GM12872 (cell line): ENCODE results near the gene SLC22A4.

Experiments used
- TF ChIP-seq, protein P1 (sequence below): IDR thresholded peaks from 3 replicates; pipeline ENCODE4 v1.5.1; 2011; ENCODE audit warnings: low read depth, mild to moderate bottlenecking, low read length, moderate library complexity; ENCODE audit not compliant: insufficient read depth

SLC22A4 gene

DNA sequence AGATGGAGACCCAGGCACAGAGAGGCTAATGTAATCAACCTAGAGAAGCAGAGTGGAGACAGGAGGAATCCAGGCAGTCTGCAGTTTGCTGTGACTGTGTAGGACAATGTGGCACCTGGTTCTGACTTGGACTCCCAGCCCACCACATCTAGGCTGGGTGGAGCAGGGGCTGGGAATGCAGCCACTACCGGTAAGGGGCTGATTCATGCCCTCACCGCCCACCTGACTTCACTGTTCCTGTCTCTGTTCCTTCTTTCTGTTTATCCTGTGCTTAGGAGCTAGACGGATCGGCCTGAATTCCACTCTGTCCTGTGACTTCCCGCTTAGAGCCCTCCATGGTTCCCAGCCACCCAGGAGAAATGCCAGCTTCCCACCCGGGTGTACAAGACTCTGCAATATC is 34.1 kb upstream of the SLC22A4 start:
- TF ChIP-seq, protein P1, sequence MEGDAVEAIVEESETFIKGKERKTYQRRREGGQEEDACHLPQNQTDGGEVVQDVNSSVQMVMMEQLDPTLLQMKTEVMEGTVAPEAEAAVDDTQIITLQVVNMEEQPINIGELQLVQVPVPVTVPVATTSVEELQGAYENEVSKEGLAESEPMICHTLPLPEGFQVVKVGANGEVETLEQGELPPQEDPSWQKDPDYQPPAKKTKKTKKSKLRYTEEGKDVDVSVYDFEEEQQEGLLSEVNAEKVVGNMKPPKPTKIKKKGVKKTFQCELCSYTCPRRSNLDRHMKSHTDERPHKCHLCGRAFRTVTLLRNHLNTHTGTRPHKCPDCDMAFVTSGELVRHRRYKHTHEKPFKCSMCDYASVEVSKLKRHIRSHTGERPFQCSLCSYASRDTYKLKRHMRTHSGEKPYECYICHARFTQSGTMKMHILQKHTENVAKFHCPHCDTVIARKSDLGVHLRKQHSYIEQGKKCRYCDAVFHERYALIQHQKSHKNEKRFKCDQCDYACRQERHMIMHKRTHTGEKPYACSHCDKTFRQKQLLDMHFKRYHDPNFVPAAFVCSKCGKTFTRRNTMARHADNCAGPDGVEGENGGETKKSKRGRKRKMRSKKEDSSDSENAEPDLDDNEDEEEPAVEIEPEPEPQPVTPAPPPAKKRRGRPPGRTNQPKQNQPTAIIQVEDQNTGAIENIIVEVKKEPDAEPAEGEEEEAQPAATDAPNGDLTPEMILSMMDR: no peak

DNA sequence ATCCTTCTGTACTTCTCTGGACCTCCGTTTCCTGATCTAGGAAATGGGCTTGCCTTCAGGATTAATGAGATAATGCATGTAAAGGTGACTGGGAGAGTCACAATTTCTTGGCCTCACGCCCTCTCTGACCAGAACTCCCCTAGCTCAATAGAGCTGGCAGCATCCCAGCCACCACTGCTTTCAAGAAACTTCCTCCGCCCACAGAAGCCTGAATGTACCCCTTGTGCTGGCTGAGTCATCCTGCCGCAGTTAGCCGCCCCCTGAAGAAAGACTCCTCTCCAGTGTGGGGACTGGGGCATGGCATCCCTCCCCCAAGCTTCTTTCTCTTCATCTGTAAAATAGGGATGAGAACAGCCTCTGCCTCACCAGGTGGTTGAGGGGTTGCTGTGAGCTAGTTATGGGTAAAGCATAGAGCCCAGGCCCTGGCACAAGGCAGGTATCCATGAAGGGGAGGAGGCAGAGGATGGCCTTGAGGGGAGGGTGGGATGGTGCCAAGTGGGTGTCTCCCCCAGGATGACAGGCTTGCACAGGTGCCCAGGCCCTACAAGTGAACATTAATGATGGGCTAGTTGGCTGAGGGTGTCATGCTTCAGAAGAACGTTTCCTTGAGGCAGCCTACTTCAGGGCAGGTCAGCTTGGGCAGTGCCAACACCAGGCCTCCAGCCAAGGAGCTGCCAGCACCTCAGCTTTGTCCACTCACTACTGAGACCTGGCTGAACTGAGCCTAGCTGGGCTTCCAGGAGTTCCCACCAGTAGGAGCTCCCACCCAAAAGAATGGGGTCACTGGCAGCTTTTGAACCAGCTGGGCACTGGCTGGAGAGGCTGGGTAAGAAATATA is 33.3 kb upstream of the SLC22A4 start:
- TF ChIP-seq, protein P1: no peak

DNA sequence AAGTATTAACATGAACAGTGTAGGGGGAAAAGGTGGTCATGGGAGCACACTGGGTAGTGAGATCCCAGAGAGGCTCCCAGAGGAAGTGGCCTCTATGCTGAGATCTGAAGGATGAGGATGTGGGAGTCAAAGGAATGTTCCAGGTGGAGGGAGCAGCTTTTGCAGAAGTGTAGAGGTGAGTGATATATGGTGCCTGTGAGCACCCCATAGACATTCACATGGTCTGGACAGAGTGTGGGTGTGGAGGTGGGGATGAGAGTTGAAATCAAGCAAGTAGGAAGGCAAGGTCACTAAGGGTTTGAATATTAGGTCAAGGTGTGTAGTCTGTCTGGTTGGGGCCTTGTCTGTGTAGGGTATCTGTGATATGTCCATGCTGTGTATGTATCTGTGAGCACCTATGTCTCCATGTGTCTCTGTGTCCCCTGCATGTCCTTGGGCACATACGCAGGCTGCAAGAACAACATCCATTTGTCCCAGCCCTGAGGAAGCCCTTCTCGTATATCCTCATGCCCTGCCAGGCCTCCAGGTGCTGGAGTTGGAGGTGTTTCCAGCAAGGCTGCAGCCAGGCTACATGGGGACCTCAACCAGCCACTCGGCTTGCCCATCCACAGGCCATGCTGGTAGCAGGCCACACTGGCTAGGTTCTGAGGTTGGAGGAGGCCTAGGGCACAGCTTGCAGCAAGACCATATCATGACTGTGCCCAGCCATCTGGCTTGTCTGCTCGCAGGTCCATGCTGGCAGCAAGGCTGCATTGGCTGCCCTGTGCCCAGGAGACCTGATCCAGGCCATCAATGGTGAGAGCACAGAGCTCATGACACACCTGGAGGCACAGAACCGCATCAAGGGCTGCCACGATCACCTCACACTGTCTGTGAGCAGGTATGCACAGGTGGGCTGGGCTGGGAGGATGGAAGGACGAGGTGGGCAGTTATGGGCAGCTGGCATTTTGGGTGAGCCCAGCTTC is 32.0 kb upstream of the SLC22A4 start:
- TF ChIP-seq, protein P1: no peak

DNA sequence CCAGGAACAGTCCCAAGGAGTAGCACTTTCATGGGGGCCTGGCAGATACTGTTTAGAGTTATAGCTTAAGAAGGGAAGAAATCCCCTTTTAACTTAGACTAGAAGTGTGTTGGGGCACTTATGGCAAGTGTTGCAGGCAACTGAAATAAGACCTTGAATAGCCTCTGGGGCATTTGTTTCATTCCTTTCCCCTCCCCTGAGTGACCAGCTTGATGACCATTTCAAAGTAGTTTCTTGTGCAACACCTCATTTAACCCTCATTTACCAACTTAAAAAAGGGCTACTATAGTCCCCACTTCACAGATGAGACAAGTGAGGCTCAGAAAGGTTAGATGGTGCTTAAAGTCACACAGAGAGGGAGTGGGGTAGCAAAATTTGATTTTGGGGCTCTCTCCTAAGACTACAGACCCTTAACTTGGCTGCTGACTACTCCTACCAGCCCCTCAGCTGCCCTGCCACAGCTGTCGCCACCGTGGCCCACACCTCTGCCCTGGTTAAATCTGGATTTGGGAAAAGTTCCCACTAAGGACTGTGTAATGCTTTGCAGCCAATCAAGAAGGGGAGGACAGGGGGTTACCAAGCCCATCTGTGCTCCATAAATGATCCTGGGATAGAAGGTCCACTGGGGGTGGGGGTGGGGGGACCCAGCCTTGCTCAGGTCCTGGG is 31.2 kb upstream of the SLC22A4 start:
- TF ChIP-seq, protein P1: no peak

DNA sequence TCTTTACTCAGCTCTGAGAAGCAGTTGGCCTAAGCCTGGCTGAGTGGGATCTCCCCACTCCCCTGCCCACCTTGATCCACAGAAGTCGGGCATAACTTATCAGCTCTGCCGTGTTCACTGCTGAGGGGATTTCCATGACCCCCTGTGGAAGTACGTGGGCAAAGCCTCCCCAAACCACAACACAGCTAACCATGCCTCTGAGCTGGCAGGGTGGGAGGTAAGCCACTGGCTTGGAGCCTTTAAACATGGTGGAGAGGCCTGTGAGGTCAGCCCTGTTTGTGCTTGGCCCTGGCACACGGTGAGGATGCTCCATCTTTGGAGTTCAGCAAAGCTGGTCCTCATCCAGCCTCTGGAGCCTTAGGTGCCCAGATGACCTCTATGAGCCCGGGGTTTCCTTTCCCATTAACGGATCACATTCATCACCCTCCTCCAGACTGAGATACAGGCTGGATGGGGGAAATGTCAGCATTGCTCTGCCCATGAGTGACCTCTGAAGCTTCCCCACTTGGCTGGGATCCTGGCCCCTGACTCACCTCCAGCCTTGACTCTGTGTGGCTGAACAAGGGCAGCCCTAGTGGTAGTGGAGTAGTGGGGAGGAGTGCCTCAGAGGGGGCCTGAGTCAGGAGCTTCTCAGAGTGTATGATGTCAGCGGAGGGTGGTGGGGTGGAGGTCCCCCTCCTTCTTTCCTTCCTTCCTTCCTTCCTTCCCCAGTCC is 30.5 kb upstream of the SLC22A4 start:
- TF ChIP-seq, protein P1: no peak

DNA sequence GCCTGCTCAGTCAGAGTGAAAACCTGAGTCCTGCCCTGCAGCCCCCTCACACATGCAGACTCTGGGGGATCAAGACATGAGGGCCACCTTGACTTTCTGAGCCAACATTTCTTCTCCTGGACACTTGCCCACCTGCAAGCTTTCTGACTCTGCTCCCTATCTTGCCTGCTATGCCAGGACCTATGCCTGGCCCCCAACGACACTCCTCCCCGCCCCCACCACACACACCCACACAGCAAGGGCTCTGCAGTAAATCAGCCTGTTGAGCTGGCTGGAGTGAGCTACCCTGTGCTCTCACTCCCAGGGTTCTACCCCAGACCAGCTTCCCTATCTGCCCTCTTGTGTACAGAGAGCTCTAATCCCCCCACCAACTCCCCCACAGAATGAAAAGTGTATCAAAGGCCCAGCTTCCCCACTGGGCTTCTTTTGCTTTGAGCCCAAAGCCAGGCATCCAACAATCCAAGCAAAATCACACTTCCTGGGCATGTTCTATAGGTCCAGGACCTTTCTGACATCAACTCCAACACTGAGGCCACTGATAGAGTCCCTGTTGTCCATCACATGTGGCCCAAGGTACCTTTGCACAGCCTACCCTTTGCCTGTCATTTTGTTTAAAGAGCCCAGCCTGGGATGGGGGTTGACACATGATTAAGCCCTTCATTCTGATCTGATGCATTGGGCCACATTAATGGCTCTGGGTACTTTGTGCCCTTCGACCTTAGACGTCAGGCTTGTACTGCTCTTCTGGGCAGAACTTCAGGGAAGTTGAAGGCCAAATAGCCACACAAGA is 29.5 kb upstream of the SLC22A4 start:
- TF ChIP-seq, protein P1: no peak
